Activated CD4-positive, CD25-positive, alpha-beta regulatory T cell treated with anti-CD3 and anti-CD28 coated beads, Interleukin-2, amount 50 U/mL, for 16 hours (primary cell): ENCODE measurements around the gene DRGX.

Experiments used
- DNase-seq: peaks from one replicate; pipeline ENCODE4 v3.0.0-alpha.2; 2020; ENCODE audit warnings: low read depth, low spot score

The DRGX gene

GRCh38 chr10:49361735-49362568 is 33.9 kb downstream of the DRGX start:
- DNase-seq: no peak

- DNase-seq: no peak
Observed at GRCh38 chr10:49361178-49361554, 34.7 kb downstream of the DRGX start.

- DNase-seq: no peak
Observed at GRCh38 chr10:49360271-49361177, 35.4 kb downstream of the DRGX start.

GRCh38 chr10:49359349-49360270 is 36.3 kb downstream of the DRGX start:
- DNase-seq: no peak

DNA sequence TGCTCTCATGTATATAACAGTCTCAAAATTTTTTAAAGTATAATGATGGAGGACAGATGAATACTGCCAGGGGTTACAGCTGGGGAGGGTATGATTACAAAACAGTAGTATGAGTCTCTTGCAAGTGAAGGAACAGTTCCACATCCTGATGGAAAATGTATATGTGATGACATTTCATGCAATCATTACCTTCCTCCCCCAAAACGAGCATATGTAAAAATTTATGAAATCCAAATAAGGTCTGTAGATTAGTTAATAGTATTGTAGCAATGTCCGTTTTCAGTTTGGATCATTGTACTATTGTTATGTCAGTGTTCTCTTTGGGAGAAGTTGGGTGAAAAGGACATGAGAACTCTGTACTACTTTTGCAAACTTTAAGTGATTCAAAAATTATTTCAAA is 38.0 kb downstream of the DRGX start:
- DNase-seq: no peak

DNA sequence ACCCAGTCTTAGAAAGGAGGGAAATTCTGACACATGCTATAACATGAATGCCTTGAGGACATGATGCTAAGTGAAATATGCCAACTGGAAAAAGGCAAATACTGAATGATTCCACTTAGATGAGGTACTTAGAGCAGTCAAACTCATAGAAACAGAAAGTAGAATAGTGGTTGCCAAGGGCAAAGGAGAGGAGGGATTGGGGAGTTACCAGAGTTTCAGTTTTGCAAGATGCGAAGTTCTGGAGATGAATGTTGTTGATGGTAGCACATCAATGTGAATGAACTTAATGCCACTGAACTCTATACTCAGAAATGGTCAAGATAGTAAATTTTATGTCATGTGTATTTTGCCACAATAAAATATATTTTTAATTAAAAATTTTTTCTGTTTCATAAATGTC is 38.9 kb downstream of the DRGX start:
- no peak for DNase-seq

DNA sequence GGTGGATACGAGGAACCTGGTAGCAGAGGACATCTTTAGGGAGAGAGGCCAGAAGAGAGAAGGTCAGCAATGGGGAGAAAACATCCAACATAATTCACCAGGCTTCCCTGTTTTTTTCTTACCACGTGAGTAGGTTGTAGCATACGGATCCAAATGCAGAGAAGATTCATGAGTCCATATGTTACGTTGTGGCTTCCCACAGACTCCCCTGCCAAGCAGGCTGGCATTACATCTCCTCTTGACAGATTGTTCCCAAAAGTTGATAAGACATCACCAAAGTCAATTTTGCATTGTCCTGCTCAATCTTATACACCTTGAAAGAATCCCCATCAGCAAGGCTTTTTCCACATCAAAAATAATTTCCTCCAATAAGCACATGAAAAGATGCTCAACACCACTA is 39.7 kb downstream of the DRGX start:
- DNase-seq: no peak

- DNase-seq: no peak
Observed at GRCh38 chr10:49355221-49355620, 40.7 kb downstream of the DRGX start.

DNA sequence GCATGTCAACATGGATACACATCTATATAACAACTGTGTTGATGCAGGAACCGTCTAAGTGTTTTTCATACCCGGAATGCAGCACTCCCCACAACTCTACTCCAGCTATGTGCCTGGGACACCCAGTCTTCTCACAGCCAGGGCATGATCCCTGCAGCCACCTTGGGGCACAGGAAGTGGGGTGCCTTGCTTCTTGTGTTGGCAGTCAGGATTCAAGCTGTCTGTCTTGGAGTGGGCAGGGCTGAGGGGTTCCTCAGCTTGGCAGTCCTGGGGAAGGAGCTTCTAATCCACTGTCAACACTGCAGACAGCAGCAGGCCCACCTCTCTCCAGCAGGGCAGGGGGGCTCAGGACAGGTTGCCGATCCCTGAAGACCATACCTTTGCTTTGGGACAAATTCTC is 41.3 kb downstream of the DRGX start:
- no peak for DNase-seq

- no peak for DNase-seq
Observed at GRCh38 chr10:49353895-49354566, 41.9 kb downstream of the DRGX start.

DNA sequence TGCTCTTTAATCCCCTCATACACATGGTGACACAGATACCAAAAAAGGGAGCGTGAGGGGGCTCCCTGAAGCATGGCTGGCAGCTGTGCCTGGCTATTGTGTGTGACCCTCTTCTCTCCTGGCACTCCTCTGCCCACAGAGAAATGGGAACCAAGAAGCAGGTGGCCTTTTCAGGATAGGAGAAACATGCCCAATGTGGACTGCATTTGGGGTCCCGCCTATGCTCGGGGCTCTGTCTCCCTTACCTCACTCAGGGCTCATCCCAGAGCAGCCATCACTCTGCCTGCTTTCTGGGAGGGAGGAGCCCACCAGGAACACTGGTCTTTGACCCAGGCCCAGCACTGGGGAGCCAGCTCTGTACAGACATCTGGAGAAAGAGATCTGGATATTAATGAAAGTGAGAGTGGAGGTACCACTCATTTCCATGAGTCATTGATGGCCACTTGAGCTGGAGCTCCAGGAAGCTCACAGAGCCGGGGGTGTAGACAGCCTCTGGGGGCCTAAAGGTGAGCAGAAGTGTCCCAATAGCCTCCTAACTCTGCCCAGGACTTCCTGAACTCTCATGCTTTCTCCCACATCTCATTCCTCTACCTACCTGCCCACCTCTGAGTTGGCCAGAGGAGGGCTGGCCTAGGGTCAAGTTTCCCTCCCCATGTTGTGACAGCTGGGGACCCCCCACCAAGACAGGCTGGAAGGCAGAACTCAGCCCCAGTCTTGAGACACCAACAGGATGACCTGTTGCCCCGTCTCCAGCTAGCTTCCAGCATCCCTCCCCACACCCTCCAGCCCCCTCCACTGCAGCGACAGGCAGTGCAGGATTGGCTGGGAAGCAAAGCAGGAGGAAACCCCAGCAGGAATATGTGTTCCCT is 42.6 kb downstream of the DRGX start:
- DNase-seq: no peak

- no peak for DNase-seq
Observed at GRCh38 chr10:49352323-49352722, 43.6 kb downstream of the DRGX start.

DNA sequence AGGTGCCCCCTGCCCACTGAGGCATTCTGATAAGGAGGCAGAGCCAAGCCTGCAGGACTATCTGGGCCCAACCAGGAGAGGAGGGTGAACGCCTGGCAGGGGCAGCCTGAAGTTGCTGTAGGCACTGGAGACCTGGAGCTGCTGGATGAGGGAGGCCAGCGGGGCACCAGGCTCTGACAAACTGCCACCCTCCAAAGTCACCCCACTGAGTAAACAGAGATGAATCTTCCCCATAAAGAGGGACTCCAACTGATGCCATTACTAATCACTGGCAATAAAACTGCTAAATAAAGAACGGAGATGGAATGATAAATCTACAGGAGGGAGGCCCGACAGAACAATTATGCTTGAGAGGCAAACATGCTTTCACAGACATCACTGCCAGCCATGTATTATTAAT is 44.2 kb downstream of the DRGX start:
- DNase-seq: no peak

- DNase-seq: no peak
Observed at GRCh38 chr10:49350846-49351532, 44.9 kb downstream of the DRGX start.

- no peak for DNase-seq
Observed at GRCh38 chr10:49350138-49350537, 45.8 kb downstream of the DRGX start.

DNA sequence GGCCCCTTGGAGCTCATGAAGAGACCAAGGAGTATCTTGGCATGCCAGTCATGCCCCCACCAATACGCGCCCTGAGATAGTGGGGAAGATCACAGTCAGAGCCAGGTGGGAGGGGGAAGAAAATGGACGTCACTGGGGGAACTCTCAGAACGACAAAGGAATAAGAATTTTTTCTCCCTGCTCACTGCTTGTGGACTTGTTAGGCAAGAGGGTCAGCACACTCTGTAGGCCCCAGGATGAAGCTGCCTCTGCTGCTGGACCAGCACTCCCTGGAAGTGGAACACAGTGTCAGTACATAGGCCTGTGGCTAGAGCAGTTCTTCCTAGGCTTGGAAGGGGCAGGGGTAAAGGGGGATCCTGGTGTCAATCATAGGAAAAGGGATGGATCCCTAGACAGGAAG is 46.5 kb downstream of the DRGX start:
- no peak for DNase-seq

DNA sequence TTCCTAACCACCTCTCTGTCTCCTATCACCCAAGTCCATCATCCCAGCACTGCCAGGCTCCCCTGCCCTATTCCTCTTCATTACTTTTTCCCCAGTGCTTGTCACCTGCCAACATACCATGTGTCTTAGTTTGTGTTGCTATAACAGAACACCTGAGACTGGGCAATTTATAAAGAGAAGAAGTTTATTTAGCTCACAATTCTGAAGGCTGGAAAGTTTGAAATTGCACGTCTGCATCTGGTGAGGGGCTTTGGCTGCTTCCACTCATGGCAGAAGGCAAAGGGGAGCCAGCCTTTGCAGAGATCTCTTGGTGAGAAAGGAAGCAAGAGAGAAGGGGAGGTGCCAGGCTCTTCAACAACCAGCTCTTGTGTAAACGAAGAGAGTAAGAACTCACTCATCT is 47.3 kb downstream of the DRGX start:
- DNase-seq: no peak

DNA sequence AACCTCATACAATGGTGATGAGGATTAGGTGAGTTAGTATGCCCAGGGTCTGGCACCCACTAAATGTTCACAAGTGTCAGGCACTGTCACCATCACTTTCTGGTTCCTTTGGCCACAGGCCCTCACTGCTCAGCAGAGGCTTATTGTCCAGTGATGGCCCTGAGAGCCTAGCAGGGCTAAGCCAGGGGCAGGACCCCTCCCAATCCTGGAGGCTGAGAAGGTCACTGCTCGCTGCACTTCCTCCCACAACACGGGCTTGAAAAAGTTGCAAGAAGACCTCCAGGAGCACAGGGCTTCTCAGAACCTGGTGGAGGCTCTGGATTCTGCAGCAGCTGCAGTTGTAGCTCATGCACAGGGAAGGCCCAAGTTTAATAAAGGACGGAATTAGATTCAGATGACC is 48.1 kb downstream of the DRGX start:
- DNase-seq: no peak

- no peak for DNase-seq
Observed at GRCh38 chr10:49347342-49347741, 48.5 kb downstream of the DRGX start.

DNA sequence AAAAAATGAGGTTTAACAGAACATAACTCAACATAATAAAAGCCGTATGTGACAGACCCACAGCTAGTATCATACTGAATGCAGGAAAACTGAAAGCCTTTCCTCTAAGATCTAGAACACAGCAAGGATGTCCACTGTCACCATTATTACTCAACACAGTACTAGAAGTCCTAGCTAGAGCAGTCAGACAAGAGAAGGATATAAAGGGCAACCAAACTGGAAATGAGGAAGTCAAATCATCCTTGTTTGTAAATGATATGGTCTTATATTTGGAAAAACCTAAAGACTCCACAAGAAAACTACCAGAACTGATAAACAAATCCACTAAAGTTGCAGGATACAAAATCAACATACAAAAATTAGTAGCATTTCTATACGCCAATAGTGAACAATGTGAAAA is 51.0 kb downstream of the DRGX start:
- no peak for DNase-seq
